Cardiac fibroblast (primary cell): ENCODE results near the gene ASB1.

ENCODE experiments used
- DNase-seq, 2 donors: peaks; one replicate each; pipeline versions ENCODE4 v3.0.0 to v3.0.0-alpha.2; 2010; ENCODE audit warnings: low read depth in 2 of 2
- H3K4me3 ChIP-seq, 2 donors: replicated peaks in 1 of 2; 1 replicate in 1 of 2; 2 replicates in 1 of 2; pipeline ENCODE4 v1.5.1; 2011; ENCODE audit warnings: low read depth in 2 of 2, low read length in 2 of 2, mild to moderate bottlenecking in 2 of 2, moderate library complexity in 1 of 2
- CTCF ChIP-seq: IDR thresholded peaks from one replicate; pipeline ENCODE4 v1.5.1; 2011; ENCODE audit warnings: low read depth, mild to moderate bottlenecking, low read length, inconsistent platforms

Gene ASB1

DNA sequence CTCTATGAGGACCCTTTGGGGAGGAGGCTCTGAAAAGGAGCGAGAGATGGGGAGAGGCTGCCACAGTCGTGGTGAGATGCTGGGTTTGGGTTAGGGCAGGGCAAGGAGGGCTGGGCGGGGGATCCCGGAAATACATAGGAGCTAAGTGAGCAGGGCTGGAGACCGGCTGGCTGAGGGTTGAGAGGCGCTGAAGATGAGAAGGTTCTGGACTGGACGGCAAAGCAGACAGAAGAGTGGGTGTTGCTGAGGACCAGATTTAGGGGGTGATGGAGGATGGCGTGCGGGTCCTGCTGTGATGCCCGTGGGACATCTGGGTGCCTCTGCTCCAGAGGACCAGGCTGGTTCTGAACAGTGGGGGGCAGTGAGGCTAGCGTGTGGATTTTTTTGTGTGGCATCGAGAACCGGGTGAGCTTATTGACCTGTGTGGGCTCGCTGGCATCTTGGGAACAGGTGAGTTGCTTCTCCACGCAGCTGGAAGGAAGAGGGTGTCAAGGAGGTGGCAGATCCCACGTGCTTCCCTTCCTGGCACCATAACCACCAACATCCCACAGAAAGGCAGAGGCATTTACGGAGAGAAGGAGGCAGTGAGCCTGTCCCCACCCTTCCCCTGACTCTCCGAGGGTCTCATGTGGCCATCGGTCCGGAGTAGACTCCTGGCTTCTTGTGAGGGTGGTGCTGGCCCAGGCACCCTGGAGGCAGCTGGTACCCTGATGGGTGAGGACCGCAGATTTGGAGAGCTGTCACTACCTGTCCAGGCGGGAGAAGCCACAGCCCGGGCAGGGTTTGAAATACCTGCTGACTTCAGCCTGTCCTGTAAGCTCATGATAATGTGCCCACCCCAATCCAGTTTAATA lies 70.3 kb downstream of the ASB1 start:
- TF ChIP-seq CTCF = no peak
- no peak for DNase-seq

GRCh38 chr2:238497610-238498005 lies 70.9 kb downstream of the ASB1 start:
- H3K4me3 ChIP-seq = no peak overlapping the region
- no peak for TF ChIP-seq CTCF
- no peak for DNase-seq

More for the DNA sequence above, 70.3 kb downstream of the ASB1 start:
- no peak overlapping the region for H3K4me3 ChIP-seq

DNA sequence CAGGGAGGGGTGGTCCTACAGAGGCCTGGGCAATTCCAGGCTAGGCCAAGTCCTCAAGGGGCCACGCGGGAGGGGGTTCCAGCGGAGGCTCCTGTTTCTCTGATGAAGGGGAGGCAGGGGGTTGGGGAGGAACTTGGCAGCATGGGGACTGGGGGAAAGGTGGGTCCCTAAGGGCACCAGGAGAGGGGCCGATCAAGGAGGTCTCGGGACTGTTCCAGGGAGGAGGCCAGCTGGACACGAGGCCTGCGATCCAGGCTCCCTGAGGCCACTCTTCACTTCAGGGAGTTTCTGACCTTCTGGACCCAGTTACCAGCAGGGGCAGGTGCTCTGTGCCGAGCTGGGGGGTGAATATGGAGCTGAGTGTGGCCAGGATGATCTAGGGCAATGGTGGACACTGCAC lies 71.5 kb downstream of the ASB1 start:
- no peak overlapping the region for H3K4me3 ChIP-seq
- no peak for TF ChIP-seq CTCF
- DNase-seq = no peak

DNA sequence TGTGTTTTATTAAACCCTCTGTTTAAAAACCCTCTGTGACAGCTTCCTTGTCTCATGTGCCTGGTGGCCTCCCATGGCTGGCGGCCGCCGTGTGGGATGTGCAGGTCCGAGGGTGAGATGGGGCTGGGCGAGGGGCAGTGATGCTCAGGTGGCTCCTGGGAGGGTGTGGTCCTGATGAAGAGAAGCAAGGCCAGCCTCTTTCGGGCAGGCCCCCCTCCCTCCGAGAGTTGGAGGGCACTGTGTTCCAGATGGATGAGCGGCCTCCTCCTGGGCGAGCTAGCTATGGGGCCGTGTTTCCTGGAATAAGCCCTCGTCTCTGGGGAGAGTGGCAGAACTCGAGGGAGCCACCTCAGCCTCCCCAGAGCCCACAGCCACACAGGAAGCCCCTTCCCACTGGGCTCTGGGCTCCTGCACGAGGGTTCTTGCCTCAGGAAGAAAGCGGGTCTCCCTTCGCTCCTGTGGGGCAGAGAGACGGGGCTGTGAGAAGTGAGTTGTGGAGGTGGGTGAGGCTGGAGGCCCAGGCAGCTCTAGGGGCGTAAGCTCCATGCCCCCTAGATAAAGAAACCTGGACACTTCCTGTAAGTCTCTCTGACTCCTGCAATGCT lies 72.1 kb downstream of the ASB1 start:
- H3K4me3 ChIP-seq = no peak overlapping the region
- no peak for TF ChIP-seq CTCF
- no peak for DNase-seq

DNA sequence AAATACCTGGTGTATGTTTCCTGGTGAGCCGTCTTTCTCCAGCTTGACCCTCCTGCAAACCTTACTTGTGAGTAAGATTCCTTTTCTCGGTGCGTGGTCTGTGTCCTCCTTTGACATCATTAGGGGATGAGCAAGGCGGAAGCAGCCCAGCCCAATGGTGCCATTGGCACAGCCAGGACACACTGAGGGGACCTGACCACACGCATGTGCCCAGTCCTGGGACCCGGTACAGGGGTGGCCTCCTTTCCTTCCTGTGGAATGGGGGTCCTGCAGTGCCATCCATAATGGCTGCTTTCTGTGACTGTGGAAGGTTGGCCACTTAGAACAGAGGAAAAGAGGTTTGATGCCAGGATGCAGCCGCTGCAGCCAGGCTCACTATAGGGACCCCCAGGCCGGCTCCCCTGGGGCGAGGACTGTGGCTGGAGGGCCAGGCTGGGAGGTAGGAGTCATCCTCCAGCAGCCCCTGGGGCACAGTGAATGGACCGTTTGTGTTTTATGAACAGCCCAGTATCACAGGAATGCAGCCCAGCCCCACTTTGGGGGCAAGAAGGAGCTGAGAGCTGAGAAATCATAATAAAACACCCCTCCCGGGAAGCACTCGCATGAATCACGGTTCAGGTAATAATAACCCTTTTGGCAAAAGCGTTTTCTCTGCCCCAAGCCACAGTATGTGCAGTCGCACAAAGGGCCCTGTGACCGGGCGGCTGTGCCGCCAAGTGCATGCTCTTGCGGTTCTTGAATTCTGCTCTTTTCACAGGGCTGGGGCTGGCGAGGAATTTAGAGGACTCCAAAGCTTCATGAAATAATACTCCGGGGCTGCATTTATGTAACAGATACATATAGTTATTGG lies 73.2 kb downstream of the ASB1 start:
- DNase-seq = no peak
- no peak overlapping the region for H3K4me3 ChIP-seq
- no peak for TF ChIP-seq CTCF

GRCh38 chr2:238501311-238501710 lies 74.6 kb downstream of the ASB1 start:
- DNase-seq = no peak
- TF ChIP-seq CTCF = no peak
- H3K4me3 ChIP-seq = no peak overlapping the region
